ENCODE measurements around the gene APBB2. TPM values are rescaled to one million over a fixed set of nuclear protein-coding genes. Genes with fewer than 3 reads are reported as not detected.

APBB2 gene
- total RNA-seq, 4 donors from 2014 or later = 51.7 to 75.9 (median 71.1) TPM

- Histone ChIP-seq H3K9me3 (no peaks in the 10 kb centered on the region), H3K4me3 (no peak overlapping the region), H3K27me3 (no peaks in the 10 kb centered on the region), H3K36me3 (no peaks in the 10 kb centered on the region), H3K27ac (replicated peaks in 1 of 4) (no peak overlapping the region), H3K4me1 (peaks cover 11 to 33% (median 21%) of the 10 kb centered on the region in 4 donors)
- no peak for DNase-seq (ENCODE audit: extremely low spot score)
- TF ChIP-seq EP300 (IDR thresholded peaks at IDR 0.05) = no peak
- no peak for TF ChIP-seq POLR2AphosphoS5 (IDR thresholded peaks at IDR 0.05)
- TF ChIP-seq POLR2A (IDR thresholded peaks at IDR 0.05; ENCODE audit: low read depth) = no peak
- no peak for TF ChIP-seq CTCF (IDR thresholded peaks at IDR 0.05)
- intact Hi-C loops (cut with DNase I) = no loop called here
- WGBS = 82% methylated on average over 2 of the region's 2 CpGs
Observed at GRCh38 chr4:41189076-41189475, 25.3 kb downstream of the APBB2 start.

GRCh38 chr4:41185614-41186592 lies 28.4 kb downstream of the APBB2 start:
- no peaks in the 10 kb centered on the region for H3K27me3 ChIP-seq
- DNase-seq (ENCODE audit: extremely low spot score) = no peak
- peak overlapping the region in 1 of 4 donors; percentile 21 for H3K27ac ChIP-seq (replicated peaks in 1 of 4)
- H3K9me3 ChIP-seq = no peaks in the 10 kb centered on the region
- intact Hi-C loops (cut with DNase I) = no loop called here
- peaks cover 11 to 33% (median 21%) of the 10 kb centered on the region in 4 donors for H3K4me1 ChIP-seq
- WGBS = 28% methylated on average over 5 of the region's 5 CpGs
- H3K4me3 ChIP-seq = peak overlapping the region in 1 of 4 donors; percentile 27
- no peaks in the 10 kb centered on the region for H3K36me3 ChIP-seq
- TF ChIP-seq EP300 (IDR thresholded peaks at IDR 0.05) = no peak
- TF ChIP-seq POLR2A (IDR thresholded peaks at IDR 0.05; ENCODE audit: low read depth) = no peak
- no peak for TF ChIP-seq POLR2AphosphoS5 (IDR thresholded peaks at IDR 0.05)
- TF ChIP-seq CTCF (IDR thresholded peaks at IDR 0.05) = no peak

GRCh38 chr4:41184009-41184408 lies 30.3 kb downstream of the APBB2 start:
- no peak for TF ChIP-seq POLR2A (IDR thresholded peaks at IDR 0.05; ENCODE audit: low read depth)
- no peak for TF ChIP-seq CTCF (IDR thresholded peaks at IDR 0.05)
- no peak for TF ChIP-seq EP300 (IDR thresholded peaks at IDR 0.05)
- TF ChIP-seq POLR2AphosphoS5 (IDR thresholded peaks at IDR 0.05) = no peak
- no peak overlapping the region for H3K4me3 ChIP-seq
- H3K27me3 ChIP-seq = no peaks in the 10 kb centered on the region
- no peaks in the 10 kb centered on the region for H3K36me3 ChIP-seq
- intact Hi-C loops (cut with DNase I) = no loop called here
- H3K9me3 ChIP-seq = no peaks in the 10 kb centered on the region
- H3K27ac ChIP-seq (replicated peaks in 1 of 4) = no peak overlapping the region
- WGBS = 93% methylated on average over 5 of the region's 5 CpGs
- DNase-seq (ENCODE audit: extremely low spot score) = no peak
- H3K4me1 ChIP-seq = peaks cover 12 to 34% (median 28%) of the 10 kb centered on the region in 4 donors

GRCh38 chr4:41183021-41183553 lies 31.3 kb downstream of the APBB2 start:
- Histone ChIP-seq H3K4me3 (no peak overlapping the region), H3K4me1 (peaks cover 19 to 39% (median 35%) of the 10 kb centered on the region in 4 donors), H3K27me3 (no peaks in the 10 kb centered on the region), H3K27ac (replicated peaks in 1 of 4) (no peak overlapping the region), H3K36me3 (no peaks in the 10 kb centered on the region), H3K9me3 (no peaks in the 10 kb centered on the region)
- DNase-seq (ENCODE audit: extremely low spot score) = no peak
- 93% methylated on average over 4 of the region's 4 CpGs for WGBS
- intact Hi-C loops (cut with DNase I) = no loop called here
- TF ChIP-seq POLR2AphosphoS5 (IDR thresholded peaks at IDR 0.05) (no peak), CTCF (IDR thresholded peaks at IDR 0.05) (no peak), EP300 (IDR thresholded peaks at IDR 0.05) (no peak), POLR2A (IDR thresholded peaks at IDR 0.05; ENCODE audit: low read depth) (no peak)

All from esophagus muscularis mucosa (tissue), 4 donors.